SH-SY5Y (cell line): Measurements from ENCODE around the gene WDR93.

ENCODE experiments used
- GATA2 ChIP-seq: IDR thresholded peaks from 2 replicates; pipeline ENCODE4 v1.6.1; 2011; ENCODE audit warnings: mild to moderate bottlenecking, low read depth, low read length
- GATA3 ChIP-seq: IDR thresholded peaks from 2 replicates; pipeline ENCODE4 v1.6.1; 2011; ENCODE audit warnings: low read depth, mild to moderate bottlenecking, low read length, moderate library complexity

- TF ChIP-seq GATA2 (no peak), GATA3 (no peak)
Observed at GRCh38 chr15:89777782-89778380, 87.3 kb downstream of the WDR93 start.
